Tibial artery (tissue), 4 donors: ENCODE measurements around the gene TSR3.

ENCODE experiments used
- DNase-seq, 2 donors: peaks; one replicate each; pipeline ENCODE4 v3.0.0-alpha.2; 2019
- H3K27ac ChIP-seq, 2 donors: fragments of 200-600 bp; sonication (generic) in 1 of 2; 1 replicate in 1 of 2; 2 replicates in 1 of 2; pipeline ENCODE4 v1.5.1; 2018 to 2019; ENCODE audit warnings: mild to moderate bottlenecking in 1 of 2
- H3K27me3 ChIP-seq, 2 donors: fragments of 200-600 bp; sonication (generic) in 1 of 2; one replicate each; pipeline versions ENCODE4 v1.5.1 to v1.6.0; 2016 to 2019
- H3K36me3 ChIP-seq, 3 donors: fragments of 200-600 bp; sonication (generic) in 2 of 3; one replicate each; pipeline ENCODE4 v1.5.1; 2016 to 2019; ENCODE audit warnings: mild to moderate bottlenecking in 2 of 3
- H3K4me1 ChIP-seq, 4 donors: fragments of 200-600 bp; sonication (generic) in 2 of 4; 1 replicate in 3 of 4; 2 replicates in 1 of 4; pipeline ENCODE4 v1.5.1; 2016 to 2019
- H3K4me3 ChIP-seq, 2 donors: fragments of 200-600 bp; sonication (generic) in 1 of 2; 1 replicate in 1 of 2; 2 replicates in 1 of 2; pipeline ENCODE4 v1.5.1; 2018 to 2019; ENCODE audit warnings: mild to moderate bottlenecking in 2 of 2
- H3K9me3 ChIP-seq, 3 donors: fragments of 200-600 bp; sonication (generic) in 1 of 3; one replicate each; pipeline ENCODE4 v1.5.1; 2016 to 2019
- CTCF ChIP-seq, 2 experiments: fragments of 200-600 bp in 1 of 2; fragments of 450-650 bp in 1 of 2; IDR thresholded peaks; one replicate each; pipeline ENCODE4 v1.5.1; 2017 to 2019; ENCODE audit warnings: antibody characterized with exemption in 2 of 2, mild to moderate bottlenecking in 1 of 2, moderate library complexity in 1 of 2
- intact Hi-C: fragments of 100-400 bp; cut with DNase I; formaldehyde crosslinking; loops from one replicate; pipeline ENCODE4 v1.15.0; 2023; ENCODE audit warnings: low total_unique reads

The TSR3 gene

GRCh38 chr16:1380195-1380594 lies 28.5 kb upstream of the TSR3 start:
- H3K36me3 ChIP-seq, result peaks cover 33 to 65% (median 53%) of the 10 kb centered on the region in 3 donors
- H3K9me3 ChIP-seq, result no peaks in the 10 kb centered on the region
- DNase-seq, result no peak
- peaks cover 8 to 28% (median 21%) of the 10 kb centered on the region in 4 donors for H3K4me1 ChIP-seq
- no peak for TF ChIP-seq CTCF (IDR thresholded peaks at IDR 0.05)
- intact Hi-C loops, result no loop called here
- peak overlapping the region in 1 of 2 donors; percentile 90 for H3K27ac ChIP-seq
- no peaks in the 10 kb centered on the region for H3K27me3 ChIP-seq
- H3K4me3 ChIP-seq, result no peak overlapping the region

- peak; percentile 26 to 77 for DNase-seq
- Histone ChIP-seq H3K4me1 (peaks cover 8 to 28% (median 21%) of the 10 kb centered on the region in 4 donors), H3K36me3 (peaks cover 26 to 65% (median 54%) of the 10 kb centered on the region in 3 donors), H3K9me3 (no peaks in the 10 kb centered on the region), H3K27me3 (no peaks in the 10 kb centered on the region), H3K27ac (peak overlapping the region; percentile 76 to 90), H3K4me3 (peak overlapping the region; percentile 53 to 57)
- intact Hi-C loops, result no loop called here
- no peak for TF ChIP-seq CTCF (IDR thresholded peaks at IDR 0.05)
Measured at GRCh38 chr16:1379304-1380076, 27.8 kb upstream of the TSR3 start.

- Histone ChIP-seq H3K27me3 (no peaks in the 10 kb centered on the region), H3K4me1 (peaks cover 8 to 28% (median 21%) of the 10 kb centered on the region in 4 donors), H3K36me3 (peaks cover 22 to 64% (median 49%) of the 10 kb centered on the region in 3 donors), H3K9me3 (no peaks in the 10 kb centered on the region), H3K4me3 (peak overlapping the region; percentile 53 to 57), H3K27ac (peak overlapping the region; percentile 76 to 90)
- DNase-seq, result peak; percentile 82 to 96
- TF ChIP-seq CTCF (IDR thresholded peaks at IDR 0.05), result no peak
- intact Hi-C loops, result no loop called here
Measured at GRCh38 chr16:1378804-1379303, 27.2 kb upstream of the TSR3 start.

- H3K27ac ChIP-seq, result peak overlapping the region; percentile 76 to 90
- peak overlapping the region; percentile 53 to 57 for H3K4me3 ChIP-seq
- no peaks in the 10 kb centered on the region for H3K9me3 ChIP-seq
- no peaks in the 10 kb centered on the region for H3K27me3 ChIP-seq
- TF ChIP-seq CTCF (IDR thresholded peaks at IDR 0.05), result no peak
- DNase-seq, result no peak
- peaks cover 16 to 58% (median 43%) of the 10 kb centered on the region in 3 donors for H3K36me3 ChIP-seq
- peaks cover 8 to 28% (median 21%) of the 10 kb centered on the region in 4 donors for H3K4me1 ChIP-seq
- intact Hi-C loops, result no loop called here
Measured at GRCh38 chr16:1378087-1378803, 26.6 kb upstream of the TSR3 start.

GRCh38 chr16:1377406-1378010 lies 25.8 kb upstream of the TSR3 start:
- Histone ChIP-seq H3K27me3 (no peaks in the 10 kb centered on the region), H3K4me1 (peaks cover 8 to 28% (median 21%) of the 10 kb centered on the region in 4 donors), H3K9me3 (no peaks in the 10 kb centered on the region), H3K4me3 (no peak overlapping the region), H3K27ac (no peak overlapping the region), H3K36me3 (peaks cover 15 to 52% (median 39%) of the 10 kb centered on the region in 3 donors)
- TF ChIP-seq CTCF (IDR thresholded peaks at IDR 0.05), result no peak
- intact Hi-C loops, result no loop called here
- DNase-seq, result no peak
